AG10803 (cell line): ENCODE measurements around the gene CCL4L2.
"Not testable (repeated sequence)": the region's sequence is repeated elsewhere in the genome, so short reads cannot be mapped to it uniquely, and the experiment has no call there.

Source experiments
- DNase-seq: peaks from one replicate; pipeline ENCODE4 v3.0.0; 2010; ENCODE audit warnings: low read depth
- H3K4me3 ChIP-seq: 2 replicates; pipeline ENCODE4 v1.5.1; 2011; ENCODE audit warnings: mild to moderate bottlenecking, low read length, control low read depth
- CTCF ChIP-seq: conservative IDR thresholded peaks from 2 replicates; pipeline ENCODE4 v1.5.1; 2011; ENCODE audit warnings: mild to moderate bottlenecking, low read length, control low read depth, inconsistent platforms

Gene CCL4L2

GRCh38 chr17:36212272-36212605, 1.4 kb downstream of the CCL4L2 start:
- no peak for TF ChIP-seq CTCF
- no peak for DNase-seq
- H3K4me3 ChIP-seq = no peak overlapping the region

- no peak for DNase-seq
- H3K4me3 ChIP-seq = no peak overlapping the region
- TF ChIP-seq CTCF = no peak
These were observed 2.1 kb downstream of the CCL4L2 start for GRCh38 chr17:36212966-36213365.

- no peak for TF ChIP-seq CTCF
- no peak for DNase-seq
- H3K4me3 ChIP-seq = no peak overlapping the region
These were observed 2.8 kb downstream of the CCL4L2 start for GRCh38 chr17:36213695-36214094.

GRCh38 chr17:36214918-36215317, 4.1 kb downstream of the CCL4L2 start:
- no peak for TF ChIP-seq CTCF
- no peak overlapping the region for H3K4me3 ChIP-seq
- no peak for DNase-seq

- not testable (repeated sequence) for DNase-seq, H3K4me3 ChIP-seq
These were observed 4.8 kb downstream of the CCL4L2 start for GRCh38 chr17:36215406-36216308.

- DNase-seq, H3K4me3 ChIP-seq: not testable (repeated sequence)
These were observed 8.7 kb downstream of the CCL4L2 start for GRCh38 chr17:36219556-36219955.

- peak; percentile 2 for DNase-seq
- H3K4me3 ChIP-seq = not testable (repeated sequence)
These were observed 10.1 kb downstream of the CCL4L2 start for GRCh38 chr17:36220737-36221580.

- not testable (repeated sequence) for H3K4me3 ChIP-seq, DNase-seq
These were observed 10.8 kb downstream of the CCL4L2 start for GRCh38 chr17:36221581-36222100.

GRCh38 chr17:36222967-36223366, 12.1 kb downstream of the CCL4L2 start:
- DNase-seq, H3K4me3 ChIP-seq: not testable (repeated sequence)

GRCh38 chr17:36229644-36230043, 18.8 kb downstream of the CCL4L2 start:
- not testable (repeated sequence) for DNase-seq

GRCh38 chr17:36242046-36242445, 31.2 kb downstream of the CCL4L2 start:
- not testable (repeated sequence) for H3K4me3 ChIP-seq, DNase-seq

More at GRCh38 chr17:36229644-36230043, 18.8 kb downstream of the CCL4L2 start:
- H3K4me3 ChIP-seq = not testable (repeated sequence)
